ENCODE measurements around the gene NOTCH4. TPM values are rescaled to one million over a fixed set of nuclear protein-coding genes. Genes with fewer than 3 reads are reported as not detected.
A peak's percentile ranks its signal among the peaks of the same experiment; 100 is the strongest.

Gene NOTCH4
- total and polyA plus RNA-seq, 9 of the 15 experiments (the other 6 are each of a cell fraction or from before 2014, with no cell fraction given): 0.24 to 4.3 (median 1.7) TPM

GRCh38 chr6:32190054-32190851 is 33.6 kb downstream of the NOTCH4 start, which contains the start of gene PBX2 (continued):
- TF ChIP-seq, protein P1, sequence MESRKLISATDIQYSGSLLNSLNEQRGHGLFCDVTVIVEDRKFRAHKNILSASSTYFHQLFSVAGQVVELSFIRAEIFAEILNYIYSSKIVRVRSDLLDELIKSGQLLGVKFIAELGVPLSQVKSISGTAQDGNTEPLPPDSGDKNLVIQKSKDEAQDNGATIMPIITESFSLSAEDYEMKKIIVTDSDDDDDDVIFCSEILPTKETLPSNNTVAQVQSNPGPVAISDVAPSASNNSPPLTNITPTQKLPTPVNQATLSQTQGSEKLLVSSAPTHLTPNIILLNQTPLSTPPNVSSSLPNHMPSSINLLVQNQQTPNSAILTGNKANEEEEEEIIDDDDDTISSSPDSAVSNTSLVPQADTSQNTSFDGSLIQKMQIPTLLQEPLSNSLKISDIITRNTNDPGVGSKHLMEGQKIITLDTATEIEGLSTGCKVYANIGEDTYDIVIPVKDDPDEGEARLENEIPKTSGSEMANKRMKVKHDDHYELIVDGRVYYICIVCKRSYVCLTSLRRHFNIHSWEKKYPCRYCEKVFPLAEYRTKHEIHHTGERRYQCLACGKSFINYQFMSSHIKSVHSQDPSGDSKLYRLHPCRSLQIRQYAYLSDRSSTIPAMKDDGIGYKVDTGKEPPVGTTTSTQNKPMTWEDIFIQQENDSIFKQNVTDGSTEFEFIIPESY (CRISPR knock-in tag; IDR thresholded peaks at IDR 0.05): no peak
- TF ChIP-seq ERF (CRISPR knock-in tag; IDR thresholded peaks at IDR 0.05): no peak
- peak; percentile 43; the same call in 1 of the 2 replicates for TF ChIP-seq CHD2 (IDR thresholded peaks at IDR 0.05; ENCODE audit: low read depth, low read length)
- TF ChIP-seq, protein P2, sequence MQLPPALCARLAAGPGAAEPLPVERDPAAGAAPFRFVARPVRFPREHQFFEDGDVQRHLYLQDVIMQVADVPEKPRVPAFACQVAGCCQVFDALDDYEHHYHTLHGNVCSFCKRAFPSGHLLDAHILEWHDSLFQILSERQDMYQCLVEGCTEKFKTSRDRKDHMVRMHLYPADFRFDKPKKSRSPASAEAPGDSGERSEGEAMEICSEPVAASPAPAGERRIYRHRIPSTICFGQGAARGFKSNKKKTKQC (CRISPR knock-in tag; IDR thresholded peaks at IDR 0.05): no peak
- TF ChIP-seq MAX (CRISPR knock-in tag; IDR thresholded peaks at IDR 0.05): no peak
- TF ChIP-seq PRPF4 (IDR thresholded peaks at IDR 0.05; ENCODE audit: insufficient read depth, low read depth, low read length, poor library complexity, severe bottlenecking): no peak
- no peak for TF ChIP-seq HDAC8 (tag; IDR thresholded peaks at IDR 0.05)
- peak; percentile 100 for TF ChIP-seq VEZF1 (CRISPR knock-in tag; IDR thresholded peaks at IDR 0.05)
- TF ChIP-seq SP1 (CRISPR knock-in tag; IDR thresholded peaks at IDR 0.05): no peak; the same call in 1 of the 2 replicates
- no peak for TF ChIP-seq ZNF512 (tag; IDR thresholded peaks at IDR 0.05)
- peak; percentile 90 for TF ChIP-seq ZNF740 (CRISPR knock-in tag; IDR thresholded peaks at IDR 0.05)
- peak in 1 of 2 experiments; percentile 94; a peak in 2 of 4 replicates for TF ChIP-seq ZNF740 (tag; IDR thresholded peaks at IDR 0.05)
- no peak for TF ChIP-seq ETV6 (IDR thresholded peaks at IDR 0.05; ENCODE audit: borderline replicate concordance in 1 of 2, low read depth in 2 of 2, low read length in 1 of 2)
- TF ChIP-seq ETV6 (CRISPR knock-in tag; IDR thresholded peaks at IDR 0.05; ENCODE audit: borderline replicate concordance): no peak
- TF ChIP-seq ZNF699 (CRISPR knock-in tag; IDR thresholded peaks at IDR 0.05; ENCODE audit: insufficient replicate concordance): no peak
- peak; percentile 71 to 82 for TF ChIP-seq FOXK2 (conservative IDR thresholded peaks at IDR 0.05 in 1 of 2, IDR thresholded peaks at IDR 0.05 in 1 of 2; ENCODE audit: low read depth in 2 of 2)
- peak; percentile 86 for TF ChIP-seq SMARCE1 (IDR thresholded peaks at IDR 0.05)

Data from K562 (cell line).